WTC11 (cell line): ENCODE measurements around the gene FAM43A. TPM values are rescaled to one million over a fixed set of nuclear protein-coding genes. Genes with fewer than 3 reads are reported as not detected.

Experiments used
- ATAC-seq: fragments of 200-7000 bp; cut with Tn5 transposase; 2 replicates; pipeline ENCODE4 v1.10.0; 2021; ENCODE audit warnings: mild to moderate bottlenecking, moderate library complexity
- CTCF ChIA-PET: fragments of 300-600 bp; sonication (Branson Sonifier 250); formaldehyde crosslinking; loops from one replicate; lab custom pipeline; 2021; ENCODE audit warnings: antibody characterized with exemption; lab: Charles Lee
- POLR2A ChIA-PET: fragments of 350-600 bp; sonication (Branson Sonifier 250); formaldehyde crosslinking; loops from one replicate; lab custom pipeline; 2021; ENCODE audit warnings: antibody characterized with exemption; lab: Charles Lee
- DNase-seq: peaks from one replicate; pipeline ENCODE4 v3.0.0; 2021; ENCODE audit warnings: low spot score
- H3K27ac Mint-ChIP-seq: 2 replicates; pipeline ENCODE4 v1.8.0; 2021; ENCODE audit warnings: mixed read lengths
- H3K27me3 Mint-ChIP-seq: 2 replicates; pipeline ENCODE4 v1.8.0; 2021; ENCODE audit warnings: low read depth, mild to moderate bottlenecking, moderate library complexity, mixed read lengths
- H3K36me3 Mint-ChIP-seq: 2 replicates; pipeline ENCODE4 v1.8.0; 2021; ENCODE audit warnings: mixed read lengths
- H3K4me1 Mint-ChIP-seq: 2 replicates; pipeline ENCODE4 v1.8.0; 2022; ENCODE audit warnings: mixed read lengths
- H3K4me3 Mint-ChIP-seq: 2 replicates; pipeline ENCODE4 v1.8.0; 2021; ENCODE audit warnings: mild to moderate bottlenecking, moderate library complexity, mixed read lengths
- H3K9me3 Mint-ChIP-seq: 2 replicates; pipeline ENCODE4 v1.8.0; 2021; ENCODE audit warnings: mixed read lengths
- AFF4 ChIP-seq: sonication (generic); formaldehyde crosslinking; IDR thresholded peaks from 2 replicates; pipeline ENCODE4 v1.8.1; 2023; ENCODE audit warnings: mild to moderate bottlenecking, missing genetic modification reagents, borderline replicate concordance
- AR ChIP-seq: fragments of 250-450 bp; sonication (Bioruptor Pico); IDR thresholded peaks from 2 replicates; pipeline ENCODE4 v1.9.0; 2021; ENCODE audit warnings: mild to moderate bottlenecking
- ATF6 ChIP-seq: sonication (generic); formaldehyde crosslinking; IDR thresholded peaks from 2 replicates; pipeline ENCODE4 v1.8.1; 2023; ENCODE audit warnings: mild to moderate bottlenecking, missing genetic modification reagents
- CREB1 ChIP-seq: sonication (generic); formaldehyde crosslinking; IDR thresholded peaks from 2 replicates; pipeline ENCODE4 v1.8.0; 2023; ENCODE audit warnings: mild to moderate bottlenecking, missing genetic modification reagents
- ELF4 ChIP-seq: sonication (generic); formaldehyde crosslinking; IDR thresholded peaks from 2 replicates; pipeline ENCODE4 v1.8.1; 2022; ENCODE audit warnings: low read depth, mild to moderate bottlenecking, moderate library complexity, missing genetic modification reagents
- ERG ChIP-seq: fragments of 250-450 bp; sonication (Bioruptor Pico); IDR thresholded peaks from 2 replicates; pipeline ENCODE4 v1.8.0; 2021; ENCODE audit warnings: mild to moderate bottlenecking
- FOXJ3 ChIP-seq: sonication (generic); formaldehyde crosslinking; IDR thresholded peaks from 2 replicates; pipeline ENCODE4 v1.9.0; 2021; ENCODE audit warnings: missing genetic modification reagents, mild to moderate bottlenecking, borderline replicate concordance
- GABPB1 ChIP-seq: sonication (generic); formaldehyde crosslinking; IDR thresholded peaks from 2 replicates; pipeline ENCODE4 v1.8.1; 2023; ENCODE audit warnings: mild to moderate bottlenecking, missing genetic modification reagents
- GRHL2 ChIP-seq: fragments of 250-450 bp; sonication (Bioruptor Pico); IDR thresholded peaks from 2 replicates; pipeline ENCODE4 v1.8.0; 2022; ENCODE audit warnings: mild to moderate bottlenecking, moderate library complexity; ENCODE audit not compliant: insufficient replicate concordance, severe bottlenecking
- HMGXB4 ChIP-seq: sonication (generic); formaldehyde crosslinking; IDR thresholded peaks from 2 replicates; pipeline ENCODE4 v1.8.1; 2023; ENCODE audit warnings: mild to moderate bottlenecking, moderate library complexity, missing genetic modification reagents
- IRF2 ChIP-seq: sonication (generic); formaldehyde crosslinking; IDR thresholded peaks from 2 replicates; pipeline ENCODE4 v1.8.0; 2022; ENCODE audit warnings: low read depth, missing genetic modification reagents, borderline replicate concordance
- JUN ChIP-seq: sonication (generic); formaldehyde crosslinking; IDR thresholded peaks from 2 replicates; pipeline ENCODE4 v1.8.0; 2023; ENCODE audit warnings: mild to moderate bottlenecking, missing genetic modification reagents
- NR2C2 ChIP-seq: sonication (generic); formaldehyde crosslinking; IDR thresholded peaks from 2 replicates; pipeline ENCODE4 v1.8.0; 2022; ENCODE audit warnings: mild to moderate bottlenecking, missing genetic modification reagents
- PRRX2 ChIP-seq: fragments of 250-450 bp; sonication (Bioruptor Pico); IDR thresholded peaks from 2 replicates; pipeline ENCODE4 v1.8.0; 2021; ENCODE audit warnings: mild to moderate bottlenecking
- RELA ChIP-seq: sonication (generic); formaldehyde crosslinking; IDR thresholded peaks from 2 replicates; pipeline ENCODE4 v1.8.1; 2022; ENCODE audit warnings: missing genetic modification reagents, mild to moderate bottlenecking, borderline replicate concordance
- TP53 ChIP-seq: sonication (generic); formaldehyde crosslinking; IDR thresholded peaks from 2 replicates; pipeline ENCODE4 v1.8.1; 2023; ENCODE audit warnings: mild to moderate bottlenecking, missing genetic modification reagents
- ZBTB21 ChIP-seq: sonication (generic); formaldehyde crosslinking; IDR thresholded peaks from 2 replicates; pipeline ENCODE4 v1.8.1; 2023; ENCODE audit warnings: mild to moderate bottlenecking, missing genetic modification reagents, borderline replicate concordance
- ZNF219 ChIP-seq: sonication (generic); formaldehyde crosslinking; IDR thresholded peaks from 2 replicates; pipeline ENCODE4 v1.8.0; 2023; ENCODE audit warnings: missing genetic modification reagents, mild to moderate bottlenecking, borderline replicate concordance
- ZNF416 ChIP-seq: fragments of 250-450 bp; sonication (Bioruptor Pico); IDR thresholded peaks from 2 replicates; pipeline ENCODE4 v1.9.0; 2021; ENCODE audit warnings: mild to moderate bottlenecking, inconsistent platforms
- total RNA-seq: library from RNA; stranded (reverse); gene quantifications from 3 replicates; pipeline ENCODE4 v1.2.3, GENCODE V29; 2021

Gene FAM43A
- total RNA-seq, 1 experiment from 2014 or later: 2.6 TPM

GRCh38 chr3:194671900-194672808 is 13.5 kb upstream of the FAM43A start, which contains the start of gene LSG1 (continued):
- TF ChIP-seq ZNF219 (CRISPR knock-in tag): no peak
- no peak for TF ChIP-seq TP53 (CRISPR knock-in tag)
- TF ChIP-seq IRF2 (CRISPR knock-in tag): no peak
- no peak for TF ChIP-seq ERG (CRISPR knock-in tag)
- no peak for TF ChIP-seq JUN (CRISPR knock-in tag)
- TF ChIP-seq HMGXB4 (CRISPR knock-in tag): no peak
- TF ChIP-seq, all 79 proteins: peak for 13

GRCh38 chr3:194672876-194673275 is 12.8 kb upstream of the FAM43A start:
- no peaks in the 10 kb centered on the region for H3K9me3 Mint-ChIP-seq
- no peak overlapping the region for H3K27ac Mint-ChIP-seq
- H3K4me1 Mint-ChIP-seq: peaks cover 9% of the 10 kb centered on the region
- peak overlapping the region; percentile 100 for H3K4me3 Mint-ChIP-seq
- peaks cover 24% of the 10 kb centered on the region for H3K27me3 Mint-ChIP-seq
- ChIA-PET CTCF (interaction anchor here (0.9 to 3.9 kb wide), 17 partner anchors 10 to 597 kb away, joined by 3 to 61 read pairs (median 6); partner anchors contain the start of genes FAM43A and TMEM44), POLR2A (interaction anchor here (0.8 to 1.8 kb wide), 2 partner anchors 10 to 500 kb away, joined by 3 to 5 read pairs; no protein-coding TSS in a partner anchor)
- peaks cover 16% of the 10 kb centered on the region for H3K36me3 Mint-ChIP-seq
- ATAC-seq (no peak), DNase-seq (no peak)
- TF ChIP-seq ZNF219 (CRISPR knock-in tag) (no peak), ATF6 (CRISPR knock-in tag) (no peak), AFF4 (no peak), NR2C2 (CRISPR knock-in tag) (no peak), ZBTB21 (CRISPR knock-in tag) (no peak), ZNF416 (CRISPR knock-in tag) (no peak), GRHL2 (CRISPR knock-in tag) (no peak), CREB1 (CRISPR knock-in tag) (no peak), PRRX2 (CRISPR knock-in tag) (no peak), AR (CRISPR knock-in tag) (no peak), RELA (CRISPR knock-in tag) (no peak), ELF4 (CRISPR knock-in tag) (no peak), FOXJ3 (CRISPR knock-in tag) (no peak), GABPB1 (CRISPR knock-in tag) (no peak)
